ENCODE data around the gene TMEM63B. TPM values are rescaled to one million over a fixed set of nuclear protein-coding genes. Genes with fewer than 3 reads are reported as not detected.

The TMEM63B gene
- total and polyA plus RNA-seq, 2 of the 8 experiments (the other 6 are each of a cell fraction or from before 2014, with no cell fraction given) = 61.1 to 96.8 TPM

GRCh38 chr6:44116641-44117382 lies 10.5 kb upstream of the TMEM63B start (continued):
- TF ChIP-seq CHD7 (IDR thresholded peaks at IDR 0.05; ENCODE audit: insufficient replicate concordance, low read length) (no peak), CTBP2 (IDR thresholded peaks at IDR 0.05; ENCODE audit: borderline replicate concordance, insufficient read depth, insufficient read length, low read length) (no peak), HDAC2 (IDR thresholded peaks at IDR 0.05; ENCODE audit: borderline replicate concordance in 1 of 2, low read depth in 2 of 2, low read length in 2 of 2) (no peak), YY1 (IDR thresholded peaks at IDR 0.05; ENCODE audit: low read depth, low read length) (no peak), HDAC6 (IDR thresholded peaks at IDR 0.05; ENCODE audit: low read depth, low read length) (no peak), EZH2 (IDR thresholded peaks at IDR 0.05; ENCODE audit: low read depth, low read length, severe bottlenecking) (no peak), ATF3 (IDR thresholded peaks at IDR 0.05; ENCODE audit: insufficient read depth, low read depth, low read length) (no peak), PHF8 (conservative IDR thresholded peaks at IDR 0.05; ENCODE audit: low read depth, low read length) (no peak), KDM5A (IDR thresholded peaks at IDR 0.05; ENCODE audit: low read length) (no peak)

All from H1 (cell line).